Trophoblast cell (in vitro differentiated cells and primary cell): Measurements from ENCODE around the gene TP53BP2.
"Not testable (repeated sequence)": the region's sequence is repeated elsewhere in the genome, so short reads cannot be mapped to it uniquely, and the experiment has no call there.

Experiments
- DNase-seq, 2 donors: peaks; one replicate each; pipeline ENCODE4 v3.0.0-alpha.2; 2016
- H2AFZ ChIP-seq: 2 replicates; pipeline ENCODE4 v1.6.1; 2013; ENCODE audit warnings: low read length, moderate library complexity, mild to moderate bottlenecking; ENCODE audit not compliant: insufficient read depth, poor library complexity
- H2AK5ac ChIP-seq: 2 replicates; pipeline ENCODE4 v1.6.1; 2013; ENCODE audit warnings: mild to moderate bottlenecking, low read length
- H2BK120ac ChIP-seq: 2 replicates; pipeline ENCODE4 v1.6.1; 2013; ENCODE audit warnings: low read length, mild to moderate bottlenecking, moderate library complexity; ENCODE audit not compliant: insufficient read depth, poor library complexity
- H2BK12ac ChIP-seq: 2 replicates; pipeline ENCODE4 v1.6.1; 2013; ENCODE audit warnings: mild to moderate bottlenecking, low read length, moderate library complexity
- H2BK5ac ChIP-seq: 2 replicates; pipeline ENCODE4 v1.6.1; 2013; ENCODE audit warnings: low read length, low read depth, moderate library complexity, mild to moderate bottlenecking; ENCODE audit not compliant: poor library complexity
- H3K14ac ChIP-seq: 2 replicates; pipeline ENCODE4 v1.6.1; 2013; ENCODE audit warnings: mild to moderate bottlenecking, low read length
- H3K18ac ChIP-seq: 2 replicates; pipeline ENCODE4 v1.6.1; 2013; ENCODE audit warnings: mild to moderate bottlenecking, low read length
- H3K23ac ChIP-seq: 2 replicates; pipeline ENCODE4 v1.6.1; 2013; ENCODE audit warnings: low read length
- H3K27ac ChIP-seq: 2 replicates; pipeline ENCODE4 v1.5.1; 2013; ENCODE audit warnings: low read depth, mild to moderate bottlenecking, inconsistent platforms, low read length, moderate library complexity
- H3K27me3 ChIP-seq: 2 replicates; pipeline ENCODE4 v1.6.1; 2013; ENCODE audit warnings: inconsistent platforms, mild to moderate bottlenecking, low read length, moderate library complexity; ENCODE audit not compliant: insufficient read depth
- H3K36me3 ChIP-seq, 2 experiments: 1 replicate in 1 of 2; 2 replicates in 1 of 2; pipeline ENCODE4 v1.6.1; 2013; ENCODE audit warnings: low read length in 2 of 2, mild to moderate bottlenecking in 2 of 2, moderate library complexity in 1 of 2; ENCODE audit not compliant: insufficient read depth in 2 of 2, control insufficient read depth in 1 of 2
- H3K4ac ChIP-seq: 2 replicates; pipeline ENCODE4 v1.6.1; 2013; ENCODE audit warnings: low read depth, mild to moderate bottlenecking, low read length, moderate library complexity
- H3K4me1 ChIP-seq, 2 experiments: 1 replicate in 1 of 2; 2 replicates in 1 of 2; pipeline ENCODE4 v1.6.1; 2013; ENCODE audit warnings: low read length in 2 of 2, mild to moderate bottlenecking in 2 of 2, moderate library complexity in 1 of 2; ENCODE audit not compliant: insufficient read depth in 2 of 2, control insufficient read depth in 1 of 2
- H3K4me2 ChIP-seq: 2 replicates; pipeline ENCODE4 v1.6.1; 2013; ENCODE audit warnings: inconsistent platforms, mild to moderate bottlenecking, low read length, moderate library complexity
- H3K4me3 ChIP-seq: 2 replicates; pipeline ENCODE4 v1.5.1; 2013; ENCODE audit warnings: mild to moderate bottlenecking, low read depth, low read length, inconsistent platforms
- H3K79me1 ChIP-seq: one replicate; pipeline ENCODE4 v1.6.1; 2013; ENCODE audit warnings: low read length
- H3K79me2 ChIP-seq: 2 replicates; pipeline ENCODE4 v1.6.1; 2013; ENCODE audit warnings: low read length, mild to moderate bottlenecking; ENCODE audit not compliant: control insufficient read depth, insufficient read depth, poor library complexity
- H3K9ac ChIP-seq: 2 replicates; pipeline ENCODE4 v1.6.1; 2013; ENCODE audit warnings: mild to moderate bottlenecking, low read length
- H3K9me3 ChIP-seq: 2 replicates; pipeline ENCODE4 v1.6.1; 2013; ENCODE audit warnings: low read depth, mild to moderate bottlenecking, control low read depth, inconsistent platforms, low read length; ENCODE audit not compliant: insufficient read depth
- H4K12ac ChIP-seq: 2 replicates; pipeline ENCODE4 v1.6.1; 2013; ENCODE audit warnings: low read depth, mild to moderate bottlenecking, low read length, moderate library complexity
- H4K8ac ChIP-seq: 2 replicates; pipeline ENCODE4 v1.6.1; 2013; ENCODE audit warnings: low read depth, mild to moderate bottlenecking, low read length, moderate library complexity
- H4K91ac ChIP-seq: one replicate; pipeline ENCODE4 v1.6.1; 2013; ENCODE audit warnings: low read depth, mild to moderate bottlenecking, low read length, moderate library complexity
- WGBS: extraction: QIAGEN DNeasy Blood & Tissue Kit; methylation state at CpG from one replicate; pipeline ENCODE4 v1.1.7; 2013; ENCODE audit warnings: missing lambda C conversion rate; ENCODE audit not compliant: insufficient read length, insufficient coverage; ENCODE audit errors: extremely low coverage; 5-methylcytosine and 5-hydroxymethylcytosine counted together

TP53BP2 gene

GRCh38 chr1:223811634-223812101 is 34.1 kb downstream of the TP53BP2 start:
- Histone ChIP-seq H3K4me2 (no peak overlapping the region), H2BK5ac (no peak overlapping the region), H2AK5ac (no peak overlapping the region), H3K4me3 (no peak overlapping the region), H3K18ac (no peak overlapping the region), H2AFZ (no peak overlapping the region), H3K36me3 (peaks cover 17 to 24% of the 10 kb centered on the region in 2 experiments), H3K79me2 (peaks cover 6% of the 10 kb centered on the region), H3K9ac (no peak overlapping the region), H3K4me1 (peaks cover 0 to 5% of the 10 kb centered on the region in 2 experiments), H4K91ac (no peak overlapping the region), H3K79me1 (no peaks in the 10 kb centered on the region), H3K9me3 (no peaks in the 10 kb centered on the region), H2BK12ac (no peak overlapping the region), H3K27me3 (no peaks in the 10 kb centered on the region), H3K27ac (no peak overlapping the region), H4K12ac (no peak overlapping the region), H3K23ac (no peak overlapping the region), H3K14ac (no peak overlapping the region), H4K8ac (no peak overlapping the region), H2BK120ac (no peak overlapping the region), H3K4ac (no peak overlapping the region)
- no CpG with 5 or more reads among the region's 3 CpGs for WGBS
- DNase-seq = peak in 1 of 2 donors; percentile 60

- Histone ChIP-seq H3K27ac (no peak overlapping the region), H3K14ac (no peak overlapping the region), H3K79me2 (peaks cover 6% of the 10 kb centered on the region), H2BK12ac (no peak overlapping the region), H3K36me3 (peaks cover 21 to 31% of the 10 kb centered on the region in 2 experiments), H3K4me1 (peaks cover 0 to 5% of the 10 kb centered on the region in 2 experiments), H4K91ac (no peak overlapping the region), H2AFZ (no peak overlapping the region), H3K23ac (no peak overlapping the region), H3K79me1 (no peaks in the 10 kb centered on the region), H3K4ac (no peak overlapping the region), H4K8ac (no peak overlapping the region), H3K9ac (no peak overlapping the region), H2AK5ac (no peak overlapping the region), H3K4me2 (no peak overlapping the region), H3K27me3 (no peaks in the 10 kb centered on the region), H3K9me3 (no peaks in the 10 kb centered on the region), H2BK120ac (no peak overlapping the region), H4K12ac (no peak overlapping the region), H3K4me3 (no peak overlapping the region), H2BK5ac (no peak overlapping the region), H3K18ac (no peak overlapping the region)
- DNase-seq = no peak
- WGBS = no CpG with 5 or more reads among the region's 2 CpGs
Observed at GRCh38 chr1:223810586-223810985, 35.2 kb downstream of the TP53BP2 start.

- not testable (repeated sequence) for H2AK5ac ChIP-seq, H3K4me2 ChIP-seq, DNase-seq, H3K4me1 ChIP-seq, H4K8ac ChIP-seq, H4K12ac ChIP-seq, H2BK12ac ChIP-seq, H3K4ac ChIP-seq, H3K79me1 ChIP-seq, H2BK5ac ChIP-seq, H3K14ac ChIP-seq, H3K23ac ChIP-seq, H3K27ac ChIP-seq, H2BK120ac ChIP-seq, H2AFZ ChIP-seq, H3K18ac ChIP-seq, H3K27me3 ChIP-seq, H3K4me3 ChIP-seq, H3K9ac ChIP-seq, H4K91ac ChIP-seq, H3K79me2 ChIP-seq, H3K9me3 ChIP-seq
- peaks cover 21 to 35% of the 10 kb centered on the region in 2 experiments for H3K36me3 ChIP-seq
- WGBS = no CpG with 5 or more reads among the region's 4 CpGs
Observed at GRCh38 chr1:223809905-223810304, 35.8 kb downstream of the TP53BP2 start.

- Histone ChIP-seq H2BK5ac (no peak overlapping the region), H3K14ac (no peak overlapping the region), H3K36me3 (peaks cover 23 to 47% of the 10 kb centered on the region in 2 experiments), H3K4me3 (no peak overlapping the region), H3K27ac (no peak overlapping the region), H4K8ac (no peak overlapping the region), H3K4me1 (no peaks in the 10 kb centered on the region), H3K23ac (no peak overlapping the region), H3K9me3 (no peaks in the 10 kb centered on the region), H3K27me3 (no peaks in the 10 kb centered on the region), H3K18ac (no peak overlapping the region), H2BK120ac (no peak overlapping the region), H3K79me1 (no peaks in the 10 kb centered on the region), H3K4me2 (no peak overlapping the region), H2AFZ (no peak overlapping the region), H3K9ac (no peak overlapping the region), H2AK5ac (no peak overlapping the region), H3K4ac (no peak overlapping the region), H4K91ac (no peak overlapping the region), H3K79me2 (peaks cover 2% of the 10 kb centered on the region), H2BK12ac (no peak overlapping the region), H4K12ac (no peak overlapping the region)
- DNase-seq = no peak
- WGBS = no CpG with 5 or more reads among the region's 7 CpGs
Observed at GRCh38 chr1:223803211-223803610, 42.5 kb downstream of the TP53BP2 start.
